ENCODE measurements around the gene PKIB. TPM values are rescaled to one million over a fixed set of nuclear protein-coding genes. Genes with fewer than 3 reads are reported as not detected.

PKIB gene
- polyA plus RNA-seq, 1 donor (not counting 4 experiments of a cell fraction or from before 2014, with no cell fraction given): 8.7 TPM

GRCh38 chr6:122694075-122694474, 83.9 kb downstream of the PKIB start:
- Histone ChIP-seq H3K9me3 (ENCODE audit: control insufficient read depth, low read depth, low read length) (no peaks in the 10 kb centered on the region), H3K27me3 (ENCODE audit: control insufficient read depth, extremely low read depth, insufficient read depth, low read length) (no peaks in the 10 kb centered on the region), H3K9ac (ENCODE audit: control insufficient read depth, extremely low read depth, insufficient read depth, low read length) (no peak overlapping the region), H3K9me1 (ENCODE audit: control insufficient read depth, extremely low read depth, insufficient read depth, low read length) (no peaks in the 10 kb centered on the region), H4K20me1 (ENCODE audit: control insufficient read depth, extremely low read depth, insufficient read depth, low read length) (no peaks in the 10 kb centered on the region), H3K4me1 (ENCODE audit: control insufficient read depth, extremely low read depth, insufficient read depth, low read length) (peaks cover 23% of the 10 kb centered on the region), H2AFZ (ENCODE audit: control insufficient read depth, low read length) (no peak overlapping the region), H3K79me2 (ENCODE audit: control insufficient read depth, insufficient read depth, low read length) (no peaks in the 10 kb centered on the region), H3K4me2 (ENCODE audit: control insufficient read depth, extremely low read depth, insufficient read depth, low read depth, low read length) (no peak overlapping the region), H3K36me3 (ENCODE audit: control insufficient read depth in 2 of 2, extremely low read depth in 1 of 2, insufficient read depth in 2 of 2, low read length in 2 of 2) (no peaks in the 10 kb centered on the region), H3K27ac (ENCODE audit: control insufficient read depth, insufficient read depth, low read length) (no peak overlapping the region), H3K4me3 (ENCODE audit: control insufficient read depth in 2 of 3, extremely low read depth in 1 of 3, insufficient read depth in 2 of 3, low read depth in 1 of 3, low read length in 3 of 3) (no peak overlapping the region)
- TF ChIP-seq CTCF (optimal IDR thresholded peaks at IDR 0.05 in 1 of 3, IDR thresholded peaks at IDR 0.05 in 1 of 3, conservative IDR thresholded peaks at IDR 0.05 in 1 of 3; ENCODE audit: extremely low read depth in 1 of 3, insufficient read depth in 2 of 3, low read length in 3 of 3) (no peak), EZH2 (IDR thresholded peaks at IDR 0.05; ENCODE audit: low read length) (no peak)
- FAIRE-seq (no peak), DNase-seq (ENCODE audit: low read depth, low spot score) (no peak)
- dilution Hi-C loops (cut with MboI; ENCODE audit: extremely low pct_ligation_motif_present, low sequenced_read_pairs): no loop called here

- H3K79me2 ChIP-seq (ENCODE audit: control insufficient read depth, insufficient read depth, low read length): no peaks in the 10 kb centered on the region
- H3K9ac ChIP-seq (ENCODE audit: control insufficient read depth, extremely low read depth, insufficient read depth, low read length): no peak overlapping the region
- no peak overlapping the region for H3K27ac ChIP-seq (ENCODE audit: control insufficient read depth, insufficient read depth, low read length)
- H3K4me3 ChIP-seq (ENCODE audit: control insufficient read depth in 2 of 3, extremely low read depth in 1 of 3, insufficient read depth in 2 of 3, low read depth in 1 of 3, low read length in 3 of 3): no peak overlapping the region
- H3K4me2 ChIP-seq (ENCODE audit: control insufficient read depth, extremely low read depth, insufficient read depth, low read depth, low read length): no peak overlapping the region
- H4K20me1 ChIP-seq (ENCODE audit: control insufficient read depth, extremely low read depth, insufficient read depth, low read length): no peaks in the 10 kb centered on the region
- FAIRE-seq: no peak
- dilution Hi-C loops (cut with MboI; ENCODE audit: extremely low pct_ligation_motif_present, low sequenced_read_pairs): no loop called here
- TF ChIP-seq CTCF (optimal IDR thresholded peaks at IDR 0.05 in 1 of 3, IDR thresholded peaks at IDR 0.05 in 1 of 3, conservative IDR thresholded peaks at IDR 0.05 in 1 of 3; ENCODE audit: extremely low read depth in 1 of 3, insufficient read depth in 2 of 3, low read length in 3 of 3) (no peak), EZH2 (IDR thresholded peaks at IDR 0.05; ENCODE audit: low read length) (no peak)
- H3K4me1 ChIP-seq (ENCODE audit: control insufficient read depth, extremely low read depth, insufficient read depth, low read length): peaks cover 23% of the 10 kb centered on the region
- DNase-seq (ENCODE audit: low read depth, low spot score): no peak
- H3K27me3 ChIP-seq (ENCODE audit: control insufficient read depth, extremely low read depth, insufficient read depth, low read length): no peaks in the 10 kb centered on the region
- H3K9me3 ChIP-seq (ENCODE audit: control insufficient read depth, low read depth, low read length): no peaks in the 10 kb centered on the region
- H3K36me3 ChIP-seq (ENCODE audit: control insufficient read depth in 2 of 2, extremely low read depth in 1 of 2, insufficient read depth in 2 of 2, low read length in 2 of 2): no peaks in the 10 kb centered on the region
- no peaks in the 10 kb centered on the region for H3K9me1 ChIP-seq (ENCODE audit: control insufficient read depth, extremely low read depth, insufficient read depth, low read length)
- no peak overlapping the region for H2AFZ ChIP-seq (ENCODE audit: control insufficient read depth, low read length)
Measured at GRCh38 chr6:122694602-122695001, 84.4 kb downstream of the PKIB start.
